T-helper 1 cell treated with Interleukin-12 subunit alpha and Interleukin-12 subunit beta and Interleukin-4 antibody, amounts not matched to agents 30 μg/mL and 1 μg/mL, for 36 hours (primary cell): Measurements from ENCODE around the gene TSPAN1.
A peak's percentile ranks its signal among the peaks of the same experiment; 100 is the strongest.

ENCODE experiments used
- H3K27ac Mint-ChIP-seq: one replicate; pipeline ENCODE4 v1.8.0; 2021; ENCODE audit warnings: mild to moderate bottlenecking, mixed read lengths
- H3K27me3 Mint-ChIP-seq: one replicate; pipeline ENCODE4 v1.8.0; 2021; ENCODE audit warnings: low read depth, mixed read lengths
- H3K36me3 Mint-ChIP-seq: one replicate; pipeline ENCODE4 v1.8.0; 2021; ENCODE audit warnings: low read depth, mixed read lengths
- H3K4me1 Mint-ChIP-seq: one replicate; pipeline ENCODE4 v1.8.0; 2021; ENCODE audit warnings: low read depth, mixed read lengths
- H3K4me3 Mint-ChIP-seq: one replicate; pipeline ENCODE4 v1.8.0; 2021; ENCODE audit warnings: mild to moderate bottlenecking, moderate library complexity, mixed read lengths
- H3K9me3 Mint-ChIP-seq: one replicate; pipeline ENCODE4 v1.8.0; 2021; ENCODE audit warnings: mixed read lengths

TSPAN1 gene

DNA sequence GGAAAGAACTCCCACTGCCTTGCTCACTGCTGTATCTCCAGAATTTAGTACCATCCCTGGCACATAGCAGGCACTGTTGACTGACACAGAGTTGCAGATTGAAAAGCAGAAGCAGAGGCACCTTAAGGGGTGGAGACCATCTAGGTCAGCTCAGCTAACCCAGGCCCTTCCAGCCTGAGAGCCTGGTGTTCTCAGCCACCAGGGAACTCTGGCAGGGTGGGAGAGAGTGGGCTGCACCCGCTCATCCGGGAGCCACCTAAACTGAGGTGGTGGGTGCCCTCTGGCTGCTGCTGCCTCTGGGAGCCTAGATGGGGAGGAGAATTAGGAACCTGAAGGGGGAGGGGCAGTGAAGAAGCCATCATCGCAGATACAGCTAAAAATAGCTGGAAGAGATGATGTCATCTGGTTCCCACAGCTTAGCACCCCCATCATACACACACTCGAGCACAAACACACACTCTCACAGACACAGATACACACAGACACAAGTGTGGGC is 1.5 kb upstream of the TSPAN1 start:
- Mint-ChIP-seq H3K27ac (no peak overlapping the region), H3K4me1 (no peaks in the 10 kb centered on the region), H3K4me3 (no peak overlapping the region), H3K36me3 (no peaks in the 10 kb centered on the region), H3K9me3 (no peaks in the 10 kb centered on the region), H3K27me3 (peaks cover 15% of the 10 kb centered on the region)

GRCh38 chr1:46175243-46175642 is 356 bp downstream of the TSPAN1 start:
- Mint-ChIP-seq H3K4me1 (no peaks in the 10 kb centered on the region), H3K9me3 (no peaks in the 10 kb centered on the region), H3K27ac (no peak overlapping the region), H3K4me3 (no peak overlapping the region), H3K36me3 (no peaks in the 10 kb centered on the region), H3K27me3 (peaks cover 6% of the 10 kb centered on the region)

- no peaks in the 10 kb centered on the region for H3K9me3 Mint-ChIP-seq
- no peak within 1 kb of the TSS for H3K27ac Mint-ChIP-seq
- no peaks in the 10 kb centered on the region for H3K4me1 Mint-ChIP-seq
- H3K36me3 Mint-ChIP-seq, result no peaks in the 10 kb centered on the region
- no peaks in the 10 kb centered on the region for H3K27me3 Mint-ChIP-seq
- no peak within 1 kb of the TSS for H3K4me3 Mint-ChIP-seq
Observed at GRCh38 chr1:46176211-46176865, 1.5 kb downstream of the TSPAN1 start, which contains the start of gene P3R3URF. Gene P3R3URF (minus strand): TSS chr1:46176488. CDS start chr1:46176471, 17 bp downstream.

DNA sequence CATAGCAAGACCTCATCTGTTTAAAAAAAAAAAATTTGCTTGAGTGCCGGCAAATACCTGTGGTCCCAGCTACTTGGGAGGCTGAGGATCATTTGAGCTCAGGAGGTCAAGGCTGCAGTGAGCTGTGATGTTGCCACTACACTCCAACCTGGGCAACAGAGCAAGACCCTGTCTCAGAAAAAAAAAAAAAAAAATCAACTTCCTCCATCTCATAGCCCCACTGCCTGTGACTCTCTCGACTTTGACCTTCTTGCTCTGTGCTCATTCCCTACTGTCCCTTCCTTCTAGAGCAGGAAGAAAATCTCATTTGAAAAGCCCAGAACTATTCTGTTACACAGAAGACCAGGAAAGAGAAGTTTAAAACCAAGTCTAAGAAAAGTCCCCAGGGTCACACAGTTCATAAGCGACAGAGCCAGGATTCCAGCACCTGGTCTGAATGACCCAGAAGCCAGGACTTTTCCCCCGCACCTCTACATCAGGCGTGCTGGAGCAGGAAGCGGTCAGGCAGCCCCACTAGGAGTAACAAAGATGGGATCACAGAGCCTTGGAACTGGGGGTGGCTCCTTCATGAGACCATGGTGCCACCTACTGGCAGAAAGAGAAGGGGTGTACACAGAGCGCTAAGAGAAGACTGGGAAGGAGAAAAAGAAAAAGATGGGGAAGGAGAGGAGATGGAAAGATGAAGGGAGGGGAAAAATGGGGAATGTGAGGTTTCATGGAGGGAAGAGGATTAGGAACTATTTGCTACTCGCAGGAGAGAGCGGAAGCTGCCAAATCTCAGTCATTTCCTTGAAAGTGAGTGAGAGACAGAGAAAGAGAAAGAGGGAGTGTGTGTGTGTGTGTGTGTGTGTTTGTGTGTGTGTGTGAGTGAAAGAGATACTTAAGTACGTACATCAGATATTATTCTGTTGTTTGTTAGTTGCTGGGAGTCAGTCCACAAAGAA is 4.5 kb downstream of the TSPAN1 start:
- peaks cover 5% of the 10 kb centered on the region for H3K4me1 Mint-ChIP-seq
- no peak overlapping the region for H3K4me3 Mint-ChIP-seq
- H3K27ac Mint-ChIP-seq, result no peak overlapping the region

GRCh38 chr1:46180082-46180616 is 5.3 kb downstream of the TSPAN1 start:
- H3K36me3 Mint-ChIP-seq, result no peaks in the 10 kb centered on the region
- H3K4me3 Mint-ChIP-seq, result no peak overlapping the region
- H3K27ac Mint-ChIP-seq, result no peak overlapping the region
- H3K27me3 Mint-ChIP-seq, result no peaks in the 10 kb centered on the region
- H3K4me1 Mint-ChIP-seq, result peaks cover 9% of the 10 kb centered on the region
- no peaks in the 10 kb centered on the region for H3K9me3 Mint-ChIP-seq

More for the DNA sequence above, 4.5 kb downstream of the TSPAN1 start:
- Mint-ChIP-seq H3K36me3 (no peaks in the 10 kb centered on the region), H3K27me3 (no peaks in the 10 kb centered on the region), H3K9me3 (no peaks in the 10 kb centered on the region)

DNA sequence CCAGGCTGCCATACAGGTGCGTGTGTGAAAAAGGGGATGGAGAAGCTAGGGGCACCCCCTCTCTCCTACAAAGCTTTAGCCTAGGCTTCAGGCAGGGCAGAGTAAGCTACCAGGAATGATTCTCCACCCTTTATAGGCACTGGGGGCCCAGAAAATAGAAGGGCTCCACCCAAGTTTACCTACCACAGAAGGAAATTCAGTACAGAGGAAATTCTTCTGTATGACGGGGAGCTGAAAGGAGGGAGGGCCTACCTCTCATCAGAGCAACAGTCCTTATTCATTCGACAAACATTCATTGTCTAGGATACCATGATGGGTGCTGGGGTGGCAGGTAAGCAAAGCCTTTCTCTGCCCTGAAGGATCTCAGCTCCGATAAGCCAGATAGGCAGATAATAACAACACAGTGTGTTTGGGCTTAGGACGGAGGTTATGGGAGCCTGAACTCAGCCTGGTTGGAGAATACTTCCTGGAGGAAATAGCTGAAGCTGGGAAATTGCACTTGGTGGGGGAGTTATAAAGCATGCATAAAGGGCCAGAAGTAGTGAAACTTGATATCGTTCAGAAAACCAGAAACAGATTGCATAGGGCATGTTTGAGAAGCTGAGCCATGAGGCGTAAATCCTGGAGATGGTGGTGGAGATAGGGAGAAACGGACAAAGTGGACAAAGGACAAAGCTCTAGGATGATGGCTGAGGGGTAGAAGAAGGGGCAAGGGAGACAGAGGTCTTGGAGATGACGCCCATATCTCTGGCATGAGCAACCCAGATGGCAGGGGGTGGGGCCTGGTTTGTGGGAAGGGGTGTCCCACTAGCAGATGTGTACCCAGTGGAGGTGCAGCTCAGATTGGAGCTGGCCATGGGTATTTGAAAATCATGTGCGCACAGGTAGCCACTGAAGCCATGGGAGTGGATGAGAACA is 6.7 kb downstream of the TSPAN1 start:
- Mint-ChIP-seq H3K4me3 (no peak overlapping the region), H3K27me3 (no peaks in the 10 kb centered on the region), H3K36me3 (no peaks in the 10 kb centered on the region), H3K4me1 (peaks cover 10% of the 10 kb centered on the region), H3K27ac (no peak overlapping the region), H3K9me3 (no peaks in the 10 kb centered on the region)

GRCh38 chr1:46183079-46183847 is 8.4 kb downstream of the TSPAN1 start:
- H3K4me3 Mint-ChIP-seq, result no peak overlapping the region
- peaks cover 12% of the 10 kb centered on the region for H3K4me1 Mint-ChIP-seq
- no peaks in the 10 kb centered on the region for H3K27me3 Mint-ChIP-seq
- no peaks in the 10 kb centered on the region for H3K9me3 Mint-ChIP-seq
- H3K27ac Mint-ChIP-seq, result no peak overlapping the region
- peaks cover 3% of the 10 kb centered on the region for H3K36me3 Mint-ChIP-seq

GRCh38 chr1:46183926-46184557 is 9.2 kb downstream of the TSPAN1 start:
- H3K4me3 Mint-ChIP-seq, result no peak overlapping the region
- no peak overlapping the region for H3K27ac Mint-ChIP-seq

GRCh38 chr1:46184920-46185658 is 10.2 kb downstream of the TSPAN1 start:
- Mint-ChIP-seq H3K27ac (peak overlapping the region; percentile 26), H3K27me3 (no peaks in the 10 kb centered on the region), H3K9me3 (no peaks in the 10 kb centered on the region), H3K36me3 (peaks cover 6% of the 10 kb centered on the region), H3K4me3 (no peak overlapping the region), H3K4me1 (peaks cover 13% of the 10 kb centered on the region)

More at GRCh38 chr1:46183926-46184557, 9.2 kb downstream of the TSPAN1 start:
- Mint-ChIP-seq H3K9me3 (no peaks in the 10 kb centered on the region), H3K4me1 (peaks cover 13% of the 10 kb centered on the region), H3K36me3 (peaks cover 3% of the 10 kb centered on the region), H3K27me3 (no peaks in the 10 kb centered on the region)

GRCh38 chr1:46186076-46186475 is 11.2 kb downstream of the TSPAN1 start:
- Mint-ChIP-seq H3K27me3 (no peaks in the 10 kb centered on the region), H3K27ac (no peak overlapping the region)

GRCh38 chr1:46187106-46187869 is 12.4 kb downstream of the TSPAN1 start:
- H3K27me3 Mint-ChIP-seq, result no peaks in the 10 kb centered on the region
- peaks cover 6% of the 10 kb centered on the region for H3K36me3 Mint-ChIP-seq
- H3K4me1 Mint-ChIP-seq, result peaks cover 10% of the 10 kb centered on the region
- H3K27ac Mint-ChIP-seq, result no peak overlapping the region
- H3K9me3 Mint-ChIP-seq, result no peaks in the 10 kb centered on the region
- no peak overlapping the region for H3K4me3 Mint-ChIP-seq

More at GRCh38 chr1:46186076-46186475, 11.2 kb downstream of the TSPAN1 start:
- H3K4me3 Mint-ChIP-seq, result no peak overlapping the region
- H3K4me1 Mint-ChIP-seq, result peaks cover 13% of the 10 kb centered on the region
- H3K36me3 Mint-ChIP-seq, result peaks cover 6% of the 10 kb centered on the region
- H3K9me3 Mint-ChIP-seq, result no peaks in the 10 kb centered on the region
